GM12878 (cell line): ENCODE results near the gene MYLK3. TPM values are rescaled to one million over a fixed set of nuclear protein-coding genes. Genes with fewer than 3 reads are reported as not detected.

Experiments used
- ATF3 ChIP-seq: IDR thresholded peaks from 2 replicates; pipeline ENCODE4 v1.6.1; 2011; ENCODE audit warnings: low read depth, mild to moderate bottlenecking, low read length, moderate library complexity, borderline replicate concordance; ENCODE audit errors: extremely low read depth
- BCL3 ChIP-seq: IDR thresholded peaks from 2 replicates; pipeline ENCODE4 v1.6.1; 2011; ENCODE audit warnings: borderline replicate concordance, low read depth, mild to moderate bottlenecking, moderate library complexity, low read length; ENCODE audit not compliant: insufficient read depth, poor library complexity, severe bottlenecking
- CBX5 ChIP-seq: sonication (generic); IDR thresholded peaks from 2 replicates; pipeline ENCODE4 v1.6.1; 2016; ENCODE audit warnings: low read depth, moderate library complexity, mild to moderate bottlenecking, inconsistent platforms
- ETV6 ChIP-seq, 2 experiments: fragments of 450-650 bp in 1 of 2; IDR thresholded peaks in 1 of 2; conservative IDR thresholded peaks in 1 of 2; 2 replicates each; pipeline ENCODE4 v1.6.1; 2014; ENCODE audit warnings: antibody characterized with exemption in 1 of 2, borderline replicate concordance in 1 of 2, low read depth in 1 of 2, mild to moderate bottlenecking in 1 of 2, moderate library complexity in 1 of 2
- IRF4 ChIP-seq: IDR thresholded peaks from 2 replicates; pipeline ENCODE4 v1.6.1; 2011; ENCODE audit warnings: low read depth, low read length
- LARP7 ChIP-seq: fragments of 450-650 bp; IDR thresholded peaks from 2 replicates; pipeline ENCODE4 v1.6.1; 2017; ENCODE audit warnings: mild to moderate bottlenecking
- MEF2A ChIP-seq: IDR thresholded peaks from 2 replicates; pipeline ENCODE4 v1.6.1; 2011; ENCODE audit warnings: low read depth, mild to moderate bottlenecking, low read length, moderate library complexity; ENCODE audit not compliant: insufficient read depth
- MYC ChIP-seq: IDR thresholded peaks from 2 replicates; pipeline ENCODE4 v1.6.1; 2011; ENCODE audit warnings: mild to moderate bottlenecking, low read length, moderate library complexity, inconsistent platforms; ENCODE audit not compliant: insufficient read depth, insufficient replicate concordance, insufficient read length, severe bottlenecking
- NFIC ChIP-seq: IDR thresholded peaks from 2 replicates; pipeline ENCODE4 v1.6.1; 2012; ENCODE audit warnings: low read depth, mild to moderate bottlenecking, inconsistent platforms, low read length, moderate library complexity
- NFXL1 ChIP-seq: fragments of 450-650 bp; IDR thresholded peaks from 2 replicates; pipeline ENCODE4 v1.6.1; 2017; ENCODE audit warnings: antibody characterized with exemption, mild to moderate bottlenecking, borderline replicate concordance
- NR2C1 ChIP-seq: fragments of 450-650 bp; IDR thresholded peaks from 2 replicates; pipeline ENCODE4 v1.6.1; 2017; ENCODE audit warnings: antibody characterized with exemption, mild to moderate bottlenecking, moderate library complexity
- RBBP5 ChIP-seq: fragments of 200-600 bp; sonication (generic); conservative IDR thresholded peaks from 2 replicates; pipeline ENCODE4 v1.6.1; 2016
- REST ChIP-seq: IDR thresholded peaks from 2 replicates; pipeline ENCODE4 v1.6.1; 2012; ENCODE audit warnings: mild to moderate bottlenecking, low read depth, low read length
- SMARCA5 ChIP-seq: fragments of 450-650 bp; IDR thresholded peaks from 2 replicates; pipeline ENCODE4 v1.6.1; 2017; ENCODE audit warnings: mild to moderate bottlenecking
- SPI1 ChIP-seq: IDR thresholded peaks from 2 replicates; pipeline ENCODE4 v1.6.1; 2011; ENCODE audit warnings: low read depth, mild to moderate bottlenecking, low read length, moderate library complexity, borderline replicate concordance; ENCODE audit not compliant: insufficient read depth
- TBL1XR1 ChIP-seq: IDR thresholded peaks from 2 replicates; pipeline ENCODE4 v1.6.1; 2012; ENCODE audit warnings: low read depth, low read length, improper control_type of control experiment
- USF2 ChIP-seq: IDR thresholded peaks from 2 replicates; pipeline ENCODE4 v1.6.1; 2011; ENCODE audit warnings: low read depth, low read length, improper control_type of control experiment, borderline replicate concordance
- ZBED1 ChIP-seq: IDR thresholded peaks from 2 replicates; pipeline ENCODE4 v1.6.1; 2016; ENCODE audit warnings: borderline replicate concordance
- ZBTB40 ChIP-seq: fragments of 450-650 bp; IDR thresholded peaks from 2 replicates; pipeline ENCODE4 v1.6.1; 2016; ENCODE audit warnings: mild to moderate bottlenecking, moderate library complexity, borderline replicate concordance
- polyA plus RNA-seq, 11 experiments: library from polyadenylated mRNA; depleted of rRNA in 4 of 11; unstranded in 6 of 11; stranded (reverse) in 5 of 11; fragments of >200 nt; fragmentation: Nextera tagmentation in 4 of 11; fragmentation: Illumina TruSeq in 1 of 11; extraction: Ambion mirVana in 4 of 11; extraction: Trizol in 1 of 11; gene quantifications; 1 replicate in 1 of 11; 2 replicates in 10 of 11; pipeline versions ENCODE4 v1.2.1 to v1.2.3, GENCODE V29; 2011 to 2016; ENCODE audit warnings: inconsistent platforms in 2 of 11, missing spikeins in 2 of 11, low read depth in 1 of 11
- total RNA-seq, 4 experiments: library from RNA; depleted of rRNA in 3 of 4; stranded (reverse); fragments of >200 nt in 3 of 4; fragmentation: Illumina TruSeq in 1 of 4; extraction: Trizol in 1 of 4; gene quantifications; 2 replicates each; pipeline versions ENCODE4 v1.2.1 to v1.2.3, GENCODE V29; 2013 to 2021

MYLK3 gene
- total and polyA plus RNA-seq, 10 of the 15 experiments (the other 5 are each of a cell fraction or from before 2014, with no cell fraction given), result 0.02 to 0.46 (median 0.17) TPM

DNA sequence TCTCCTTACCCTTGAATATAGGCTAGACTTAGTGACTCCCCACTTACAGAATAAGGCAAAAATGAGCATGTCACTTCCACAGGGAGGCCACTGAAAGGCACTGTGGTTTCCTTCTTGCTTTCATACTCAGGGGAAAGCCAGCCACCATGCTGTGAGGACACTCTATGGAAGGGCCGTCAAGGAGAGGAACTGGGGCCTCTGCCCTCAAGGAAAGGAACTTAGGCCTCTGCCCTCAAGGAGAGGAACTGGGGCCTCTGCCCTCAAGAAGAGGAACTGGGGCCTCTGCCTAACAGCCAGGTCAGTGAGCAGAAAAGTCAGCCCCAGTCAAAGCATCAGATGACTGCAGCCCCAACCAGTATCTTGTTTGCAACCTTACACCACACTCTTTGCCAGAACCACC is 89.2 kb downstream of the MYLK3 start (continued):
- TF ChIP-seq ZBTB40, result no peak
- TF ChIP-seq USF2, result no peak
- peak; percentile 97 for TF ChIP-seq SPI1
- peak; percentile 58; the same call in 1 of the 2 replicates for TF ChIP-seq TBL1XR1
- no peak; the same call in 1 of the 2 replicates for TF ChIP-seq IRF4
- no peak for TF ChIP-seq RBBP5
- TF ChIP-seq SMARCA5, result no peak
- TF ChIP-seq LARP7, result no peak
- no peak for TF ChIP-seq MYC
- TF ChIP-seq NR2C1, result no peak
- TF ChIP-seq ATF3, result no peak
- TF ChIP-seq NFXL1, result no peak
- TF ChIP-seq NFIC, result peak; percentile 78
- TF ChIP-seq ETV6 (conservative IDR thresholded peaks at IDR 0.05 in 1 of 2, IDR thresholded peaks at IDR 0.05 in 1 of 2; ENCODE audit: borderline replicate concordance in 1 of 2, low read depth in 1 of 2), result peak in 1 of 2 experiments; percentile 94; a peak in 2 of 4 replicates
- TF ChIP-seq CBX5, result peak; percentile 55; the same call in 1 of the 2 replicates
- no peak for TF ChIP-seq ZBED1
- peak; percentile 41 for TF ChIP-seq BCL3
- TF ChIP-seq REST, result no peak
- TF ChIP-seq MEF2A, result no peak
